Anterior cingulate cortex (tissue), 58 donors: Measurements from ENCODE around the gene SF3B4.
"Not testable (repeated sequence)": the region's sequence is repeated elsewhere in the genome, so short reads cannot be mapped to it uniquely, and the experiment has no call there.

ENCODE experiments used
- DNase-seq, 58 donors: peaks; one replicate each; lab custom pipeline; 2025; lab: John Stamatoyannopoulos, UW

Gene SF3B4

DNA sequence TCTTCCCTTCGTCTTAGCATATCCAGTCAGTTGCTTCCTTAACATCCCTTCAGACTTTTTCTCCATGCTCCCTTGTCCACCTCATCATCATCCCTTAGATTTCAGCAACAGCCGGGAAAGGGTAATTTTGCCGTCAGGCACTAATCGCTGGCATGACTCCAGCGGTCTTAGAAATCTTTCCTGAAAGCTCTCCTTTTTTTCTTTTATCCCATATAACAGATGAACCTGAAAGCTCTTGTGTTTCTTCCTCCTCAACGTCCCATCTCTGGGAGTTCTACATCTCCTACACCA, 38.7 kb downstream of the SF3B4 start:
- peak in 6 of 58 donors; percentile 4 to 42 (median 14) for DNase-seq

DNA sequence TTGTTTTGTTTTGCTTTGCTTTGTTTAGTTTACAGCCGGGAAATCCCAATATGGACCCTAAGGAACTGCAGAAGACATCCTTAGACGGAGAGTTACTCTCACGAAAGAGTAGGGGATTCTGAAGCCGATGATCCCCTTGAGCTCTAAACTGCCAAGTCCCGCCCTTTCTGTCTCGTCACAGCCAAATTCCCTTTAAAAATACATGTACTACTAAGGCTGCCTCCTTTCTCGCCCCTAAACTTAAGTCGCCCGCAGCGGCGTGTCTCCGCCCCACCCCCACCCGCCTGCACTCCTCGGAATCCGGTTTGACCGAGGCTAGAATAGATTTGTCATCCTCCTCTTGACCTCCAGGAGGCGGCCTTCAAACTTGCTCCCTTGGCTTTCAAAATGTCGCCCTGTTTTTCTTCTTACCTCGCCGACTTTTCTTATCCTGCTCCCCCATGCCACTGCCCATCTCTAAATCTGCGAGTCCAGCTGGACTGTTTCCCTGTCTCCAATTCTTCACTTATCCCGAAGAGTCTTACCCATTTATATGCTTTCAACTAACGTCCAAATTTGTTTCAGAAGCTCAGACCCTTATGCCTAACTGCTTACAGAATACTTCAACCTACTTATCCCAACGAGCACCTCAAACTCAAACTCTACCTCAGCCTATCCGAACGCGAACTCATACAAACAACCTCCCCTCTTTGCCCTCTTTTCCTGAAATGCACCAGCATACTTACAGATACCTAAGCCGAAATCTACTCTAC, 39.2 kb downstream of the SF3B4 start:
- DNase-seq, result peak in 55 of 58 donors; percentile 8 to 90 (median 65)

DNA sequence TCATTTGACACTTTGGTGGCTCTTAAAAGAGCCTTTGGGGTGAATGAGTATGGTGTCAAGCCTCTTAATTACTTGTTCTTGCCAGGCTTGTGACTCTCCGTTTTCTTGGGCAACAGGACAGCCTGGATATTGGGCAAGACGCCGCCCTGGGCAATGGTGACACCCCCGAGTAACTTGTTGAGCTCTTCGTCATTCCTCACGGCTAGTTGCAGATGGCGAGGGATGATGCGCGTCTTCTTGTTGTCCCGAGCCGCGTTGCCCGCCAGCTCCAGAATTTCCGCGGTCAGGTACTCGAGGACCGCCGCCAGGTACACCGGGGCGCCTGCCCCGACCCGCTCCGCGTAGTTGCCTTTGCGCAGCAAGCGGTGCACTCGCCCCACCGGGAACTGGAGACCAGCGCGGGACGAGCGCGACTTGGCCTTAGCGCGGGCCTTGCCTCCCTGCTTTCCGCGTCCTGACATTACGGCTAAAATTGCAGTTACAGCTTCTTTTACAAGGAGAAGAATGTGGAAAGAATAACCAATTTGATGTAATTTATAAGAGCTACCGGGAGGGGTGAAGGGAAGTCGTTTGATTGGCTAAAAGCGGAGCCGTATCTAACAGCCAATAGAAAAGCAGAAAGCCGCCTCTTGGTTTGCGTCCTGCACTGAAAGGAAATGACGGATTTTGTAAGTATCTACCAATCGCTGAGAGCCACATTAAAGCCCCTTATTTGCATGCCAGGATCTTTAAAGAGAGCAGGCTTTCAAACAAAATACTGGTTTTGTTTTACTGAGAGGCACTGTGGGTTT, 40.0 kb downstream of the SF3B4 start:
- DNase-seq, result peak; percentile 18 to 98 (median 83)

DNA sequence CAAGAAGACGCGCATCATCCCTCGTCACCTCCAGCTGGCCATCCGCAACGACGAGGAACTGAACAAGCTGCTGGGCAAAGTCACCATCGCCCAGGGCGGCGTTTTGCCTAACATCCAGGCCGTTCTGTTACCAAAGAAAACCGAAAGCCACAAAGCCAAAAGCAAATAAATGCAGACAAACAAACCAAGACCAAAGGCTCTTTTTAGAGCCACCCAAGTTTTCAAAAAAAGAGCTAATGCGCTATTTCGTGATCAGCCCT, 40.5 kb downstream of the SF3B4 start:
- DNase-seq, result not testable (repeated sequence)

DNA sequence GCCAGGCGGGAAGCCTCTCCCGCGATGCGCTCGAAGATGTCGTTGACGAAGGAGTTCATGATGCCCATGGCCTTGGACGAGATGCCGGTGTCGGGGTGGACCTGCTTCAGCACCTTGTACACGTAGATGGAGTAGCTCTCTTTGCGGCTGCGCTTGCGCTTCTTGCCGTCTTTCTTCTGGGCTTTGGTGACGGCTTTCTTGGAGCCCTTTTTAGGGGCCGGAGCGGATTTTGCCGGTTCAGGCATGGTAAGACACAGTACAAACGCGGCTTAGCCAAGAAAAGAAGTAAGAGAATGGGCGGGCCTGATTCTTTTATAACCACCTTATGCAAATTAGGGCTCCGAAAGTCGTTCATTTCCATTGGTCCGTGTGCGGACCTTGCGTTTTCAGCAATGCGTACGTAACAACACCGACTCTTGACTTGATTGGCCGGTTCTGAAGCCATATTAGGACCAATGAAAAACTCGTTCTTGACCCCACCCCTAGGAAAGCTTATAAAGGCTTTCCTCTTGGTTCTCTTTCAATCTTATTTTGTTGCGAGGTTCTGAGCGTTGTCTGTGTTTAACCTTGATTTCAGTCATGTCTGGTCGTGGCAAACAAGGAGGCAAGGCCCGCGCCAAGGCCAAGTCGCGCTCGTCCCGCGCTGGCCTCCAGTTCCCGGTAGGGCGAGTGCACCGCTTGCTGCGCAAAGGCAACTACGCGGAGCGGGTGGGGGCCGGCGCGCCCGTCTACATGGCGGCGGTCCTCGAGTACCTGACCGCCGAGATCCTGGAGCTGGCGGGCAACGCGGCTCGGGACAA, 41.0 kb downstream of the SF3B4 start:
- peak; percentile 41 to 99 (median 88) for DNase-seq

DNA sequence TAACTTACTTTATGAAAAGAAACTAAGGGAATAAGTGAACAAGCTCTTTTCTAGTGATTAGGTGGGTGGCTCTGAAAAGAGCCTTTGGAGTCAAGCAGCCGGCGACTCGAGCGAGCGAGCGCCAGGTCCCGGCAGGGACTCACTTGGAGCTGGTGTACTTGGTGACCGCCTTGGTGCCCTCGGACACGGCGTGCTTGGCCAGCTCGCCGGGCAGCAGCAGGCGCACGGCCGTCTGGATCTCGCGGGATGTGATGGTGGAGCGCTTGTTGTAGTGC, 41.5 kb downstream of the SF3B4 start:
- DNase-seq, result peak in 7 of 58 donors; percentile 17 to 62 (median 40)

DNA sequence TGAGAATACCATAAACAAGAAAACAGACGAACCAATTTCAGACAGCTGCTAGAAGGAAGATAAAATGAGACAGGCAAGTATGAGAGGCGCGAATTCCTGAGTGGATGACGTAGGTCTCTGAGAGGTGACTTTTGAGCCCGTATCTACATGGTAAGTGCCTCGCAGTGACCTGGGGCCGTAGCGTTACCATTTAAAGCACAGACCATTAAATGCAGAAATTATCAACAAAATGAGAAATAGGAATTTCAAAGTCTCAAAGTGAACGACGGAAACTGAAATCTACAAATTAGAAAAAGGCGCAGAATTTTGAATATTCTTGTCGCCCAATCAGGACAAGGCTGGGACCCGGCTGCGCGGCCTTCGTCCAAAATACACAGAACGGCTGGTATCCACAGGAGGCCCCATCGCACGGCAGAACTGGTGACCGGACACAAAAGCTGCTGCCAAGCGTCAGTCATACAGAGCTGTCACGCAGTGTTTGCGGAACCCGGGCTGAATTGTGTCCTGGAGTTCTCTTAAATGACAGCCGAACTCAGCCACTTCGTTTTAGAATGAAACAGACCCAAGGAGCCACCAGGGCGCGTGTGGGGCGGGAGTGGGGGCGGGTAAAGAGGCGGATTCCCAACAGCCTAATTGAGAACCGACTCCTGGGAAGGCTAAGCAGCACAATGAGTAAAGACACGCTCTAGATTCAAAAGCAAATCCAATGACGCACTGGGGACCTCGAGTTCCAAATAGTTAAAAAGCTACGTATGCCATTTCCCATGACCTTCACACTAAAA, 42.1 kb downstream of the SF3B4 start:
- peak; percentile 20 to 85 (median 74) for DNase-seq

DNA sequence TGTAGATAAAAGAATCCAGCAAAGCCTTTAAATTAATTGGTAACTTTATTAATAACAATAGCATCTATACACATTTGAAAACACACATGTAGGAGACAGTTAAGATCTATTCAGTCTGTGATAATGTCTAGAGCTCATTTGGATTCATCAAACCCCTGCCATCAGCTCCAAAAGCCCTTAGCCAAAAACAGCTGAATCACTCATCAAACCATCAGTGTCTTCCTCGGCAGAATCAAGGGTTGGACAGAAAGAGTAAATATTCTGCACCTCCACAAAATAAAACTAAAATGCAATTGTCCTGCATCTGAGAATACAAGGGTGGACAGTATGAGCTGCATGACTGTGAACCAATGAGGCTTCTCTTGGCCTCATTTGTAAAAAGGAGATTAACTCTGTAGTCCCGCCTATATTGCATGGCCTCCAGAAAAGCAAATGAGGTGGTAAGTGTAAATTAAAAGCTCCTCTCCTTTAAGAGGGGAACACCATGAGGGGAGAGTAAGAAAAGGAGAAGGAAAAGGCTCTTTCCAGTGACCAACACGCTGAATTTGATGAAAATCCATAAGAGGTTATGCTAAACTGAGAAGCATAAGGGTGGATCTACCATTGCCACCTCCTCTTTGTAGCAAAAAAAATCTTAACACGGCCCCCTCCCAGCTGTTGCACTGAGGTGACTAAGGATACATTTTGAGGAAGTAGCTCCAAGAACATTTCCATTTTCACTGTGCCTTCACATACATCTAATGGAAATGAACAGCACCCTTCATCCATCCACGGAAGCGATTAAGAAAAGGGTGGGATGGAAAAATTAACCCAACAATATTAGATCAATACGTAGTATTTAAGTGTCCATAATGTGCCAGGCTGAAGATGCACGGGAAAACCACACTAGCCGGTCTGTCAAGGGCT, 42.9 kb downstream of the SF3B4 start:
- DNase-seq, result peak in 2 of 58 donors; percentile 5 to 25

DNA sequence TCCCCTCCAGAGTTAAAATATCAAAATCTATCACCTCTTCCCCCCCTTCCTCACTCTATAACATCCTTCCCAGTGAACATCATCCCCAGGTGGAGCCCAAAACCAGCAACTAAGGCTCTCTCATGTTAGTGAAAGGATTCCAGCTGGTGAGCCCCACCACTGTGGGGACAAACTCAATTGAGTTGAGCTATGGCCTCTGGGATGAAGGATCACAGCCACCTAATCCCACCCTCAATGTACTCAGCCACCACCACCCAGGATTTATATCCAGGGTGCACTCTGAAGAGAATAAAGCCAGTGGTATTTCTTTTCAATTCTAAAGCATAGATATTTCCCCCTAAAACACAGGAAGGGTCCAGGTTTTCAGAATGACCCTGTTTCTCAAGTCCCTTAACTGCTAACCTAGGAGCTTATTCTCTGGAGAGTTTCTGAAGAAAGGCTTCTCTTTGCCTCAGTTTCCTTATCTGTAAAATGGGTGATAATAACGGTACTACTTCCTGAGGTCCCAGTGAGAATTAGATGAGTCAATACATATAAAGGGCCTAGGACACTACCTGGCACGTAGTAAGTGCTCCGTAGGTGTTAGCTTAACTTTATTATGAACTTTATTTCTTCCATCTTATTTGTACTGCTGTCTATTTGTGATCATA, 43.9 kb downstream of the SF3B4 start:
- DNase-seq, result no peak

DNA sequence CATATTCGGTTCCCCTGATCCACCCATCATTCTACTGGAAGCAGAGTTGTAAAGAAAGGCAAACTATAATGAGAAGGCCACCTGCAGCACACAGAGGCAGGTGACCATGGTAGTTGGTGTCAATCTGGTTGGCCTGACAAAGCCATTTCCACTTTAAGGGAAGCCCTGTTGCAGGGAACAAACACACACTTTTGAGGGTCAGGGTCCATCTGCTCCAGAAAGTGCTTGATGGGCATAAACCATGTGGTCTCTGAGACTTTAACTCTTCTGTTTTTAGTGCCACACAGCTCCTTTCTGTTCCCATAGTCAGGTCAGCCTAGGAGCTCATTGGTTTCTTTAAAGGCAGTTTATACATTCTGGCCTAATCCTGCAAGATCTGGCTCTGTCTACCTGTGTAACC, 45.7 kb downstream of the SF3B4 start:
- DNase-seq, result no peak

DNA sequence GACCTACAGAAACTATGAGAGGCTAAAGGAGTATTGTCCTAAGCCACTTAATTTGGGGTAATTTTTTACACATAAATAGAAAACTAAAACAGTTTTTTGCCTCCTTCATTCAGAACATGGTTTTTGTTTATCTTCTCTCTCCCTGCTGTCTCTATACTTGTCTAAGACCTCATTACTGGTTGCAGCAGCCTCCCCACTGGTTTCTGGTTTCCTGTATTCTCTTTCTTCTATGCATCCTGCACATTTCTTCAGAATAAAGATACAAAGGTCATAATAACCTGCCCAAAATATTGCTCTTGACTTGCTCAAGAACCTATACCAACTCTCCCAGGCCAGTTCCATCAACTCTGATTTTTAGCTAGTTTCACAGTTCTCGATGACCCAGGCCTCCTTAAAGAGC, 48.0 kb downstream of the SF3B4 start:
- DNase-seq, result no peak

DNA sequence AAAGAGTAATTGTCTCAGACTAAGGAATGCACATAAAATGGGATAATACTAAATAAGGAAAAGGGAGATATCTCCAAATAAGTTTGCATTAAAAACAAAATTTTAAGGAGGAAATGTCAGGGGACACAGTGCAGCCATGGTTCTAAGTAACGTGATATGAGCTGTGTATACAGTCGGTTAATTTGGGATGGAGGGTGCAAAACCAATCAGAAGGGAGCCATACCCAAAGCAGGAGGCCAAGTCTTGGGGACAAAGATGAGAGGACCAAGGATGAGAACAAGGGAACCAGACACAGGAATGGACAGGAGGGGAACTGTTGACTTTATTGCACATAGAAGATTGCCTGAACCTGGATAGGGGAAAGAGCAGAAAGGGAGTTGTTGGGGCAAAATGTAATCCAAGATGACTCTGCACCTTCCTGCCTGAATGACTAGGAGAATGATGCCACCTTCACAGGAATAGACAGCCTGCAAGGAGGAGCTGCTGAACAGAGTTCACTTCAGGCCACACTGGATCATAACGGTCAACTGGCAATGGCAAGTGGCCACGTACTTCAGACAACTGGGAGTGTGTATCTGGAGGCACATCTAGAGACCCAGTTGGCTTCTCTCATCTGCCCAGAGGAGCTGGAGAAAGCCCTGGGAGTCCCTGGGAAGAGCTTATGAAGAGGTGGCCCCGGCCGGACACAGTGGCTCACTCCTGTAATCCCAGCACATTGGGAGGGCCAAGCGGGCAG, 50.2 kb downstream of the SF3B4 start:
- DNase-seq, result no peak
